SKM-1 (cell line): Measurements from ENCODE around the gene OR6Y1.

Source experiments
- DNase-seq: peaks from one replicate; lab custom pipeline; 2025; ENCODE audit not compliant: unreplicated experiment; lab: John Stamatoyannopoulos, UW

The OR6Y1 gene

GRCh38 chr1:158554352-158554751, at the start of gene OR6Y1:
Gene OR6Y1, minus strand, starts transcription at chr1:158554405. Its CDS starts 6,300 bp downstream, at chr1:158548105.
- no peak for DNase-seq

- no peak for DNase-seq
Observed at GRCh38 chr1:158600735-158601134, 46.5 kb upstream of the OR6Y1 start.

GRCh38 chr1:158586942-158587341, 32.7 kb upstream of the OR6Y1 start:
- no peak for DNase-seq

- DNase-seq, result no peak
Observed at GRCh38 chr1:158583962-158584361, 29.8 kb upstream of the OR6Y1 start.

- no peak for DNase-seq
Observed at GRCh38 chr1:158579733-158580132, 25.5 kb upstream of the OR6Y1 start, which contains the start of gene OR10X1. Gene OR10X1, minus strand, starts transcription at chr1:158579899. Its CDS starts 0 bp downstream, at chr1:158579899.

- DNase-seq, result no peak
Observed at GRCh38 chr1:158577561-158577960, 23.4 kb upstream of the OR6Y1 start.

- DNase-seq, result no peak
Observed at GRCh38 chr1:158572226-158572625, 18.0 kb upstream of the OR6Y1 start.

- DNase-seq, result no peak
Observed at GRCh38 chr1:158570480-158570879, 16.3 kb upstream of the OR6Y1 start, which contains the start of gene OR6P1. Gene OR6P1, minus strand, starts transcription at chr1:158570580. Its CDS starts 6,976 bp downstream, at chr1:158563604.

- DNase-seq, result peak; percentile 84
Observed at GRCh38 chr1:158564608-158565007, 10.4 kb upstream of the OR6Y1 start.

GRCh38 chr1:158563853-158564252, 9.6 kb upstream of the OR6Y1 start:
- DNase-seq, result no peak

- no peak for DNase-seq
Observed at GRCh38 chr1:158559696-158560095, 5.5 kb upstream of the OR6Y1 start.

GRCh38 chr1:158552296-158552695, 1.9 kb downstream of the OR6Y1 start:
- DNase-seq, result no peak

GRCh38 chr1:158547533-158547932, 6.7 kb downstream of the OR6Y1 start:
- DNase-seq, result no peak

- no peak for DNase-seq
Observed at GRCh38 chr1:158537609-158538008, 16.6 kb downstream of the OR6Y1 start.

GRCh38 chr1:158534496-158534895, 19.7 kb downstream of the OR6Y1 start:
- no peak for DNase-seq

GRCh38 chr1:158527190-158527815, 26.9 kb downstream of the OR6Y1 start:
- peak; percentile 37 for DNase-seq

GRCh38 chr1:158521666-158522058, 32.5 kb downstream of the OR6Y1 start:
- DNase-seq, result no peak

- no peak for DNase-seq
Observed at GRCh38 chr1:158520955-158521665, 33.1 kb downstream of the OR6Y1 start.

- DNase-seq, result no peak
Observed at GRCh38 chr1:158520021-158520420, 34.2 kb downstream of the OR6Y1 start.

- no peak for DNase-seq
Observed at GRCh38 chr1:158516966-158517365, 37.2 kb downstream of the OR6Y1 start.

- DNase-seq, result no peak
Observed at GRCh38 chr1:158509471-158510156, 44.6 kb downstream of the OR6Y1 start.

GRCh38 chr1:158507511-158507910, 46.7 kb downstream of the OR6Y1 start:
- DNase-seq, result no peak
